ENCODE results near the gene FAT1.

Gene FAT1

DNA sequence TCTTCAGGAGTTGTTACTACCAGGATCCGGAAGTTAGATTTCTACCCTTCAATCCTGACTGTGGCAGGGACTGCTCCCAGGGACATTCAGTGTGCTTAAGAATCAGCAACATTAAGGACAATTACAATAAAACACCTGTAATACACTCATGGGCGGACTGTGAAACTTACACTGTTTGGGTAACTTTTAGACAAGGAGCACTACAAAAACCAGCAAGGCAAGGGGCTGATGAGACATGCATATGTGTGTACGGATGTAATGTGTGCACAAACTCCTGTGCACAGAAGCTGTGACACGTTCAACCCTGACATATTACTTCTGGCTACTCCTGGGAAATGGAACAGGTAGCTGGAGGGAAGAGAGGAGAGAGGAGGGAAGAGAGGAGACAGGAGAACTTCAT lies 75.8 kb downstream of the FAT1 start:
- no peaks in the 10 kb centered on the region for H3K79me2 ChIP-seq (ENCODE audit: control insufficient read depth, low read length)
- TF ChIP-seq, protein P1, sequence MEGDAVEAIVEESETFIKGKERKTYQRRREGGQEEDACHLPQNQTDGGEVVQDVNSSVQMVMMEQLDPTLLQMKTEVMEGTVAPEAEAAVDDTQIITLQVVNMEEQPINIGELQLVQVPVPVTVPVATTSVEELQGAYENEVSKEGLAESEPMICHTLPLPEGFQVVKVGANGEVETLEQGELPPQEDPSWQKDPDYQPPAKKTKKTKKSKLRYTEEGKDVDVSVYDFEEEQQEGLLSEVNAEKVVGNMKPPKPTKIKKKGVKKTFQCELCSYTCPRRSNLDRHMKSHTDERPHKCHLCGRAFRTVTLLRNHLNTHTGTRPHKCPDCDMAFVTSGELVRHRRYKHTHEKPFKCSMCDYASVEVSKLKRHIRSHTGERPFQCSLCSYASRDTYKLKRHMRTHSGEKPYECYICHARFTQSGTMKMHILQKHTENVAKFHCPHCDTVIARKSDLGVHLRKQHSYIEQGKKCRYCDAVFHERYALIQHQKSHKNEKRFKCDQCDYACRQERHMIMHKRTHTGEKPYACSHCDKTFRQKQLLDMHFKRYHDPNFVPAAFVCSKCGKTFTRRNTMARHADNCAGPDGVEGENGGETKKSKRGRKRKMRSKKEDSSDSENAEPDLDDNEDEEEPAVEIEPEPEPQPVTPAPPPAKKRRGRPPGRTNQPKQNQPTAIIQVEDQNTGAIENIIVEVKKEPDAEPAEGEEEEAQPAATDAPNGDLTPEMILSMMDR (IDR thresholded peaks at IDR 0.05; ENCODE audit: low read depth, low read length, poor library complexity, severe bottlenecking) = no peak
- TF ChIP-seq EZH2phosphoT487 (IDR thresholded peaks at IDR 0.05; ENCODE audit: borderline replicate concordance, low read length) = no peak
- no peaks in the 10 kb centered on the region for H3F3A ChIP-seq (ENCODE audit: control insufficient read depth, insufficient read depth)
- H3K27ac ChIP-seq (ENCODE audit: low read depth, low read length) = no peak overlapping the region
- no peaks in the 10 kb centered on the region for H3K4me1 ChIP-seq (ENCODE audit: control insufficient read depth, low read length)
- H3K4me3 ChIP-seq (ENCODE audit: low read length) = no peak overlapping the region
- H4K20me1 ChIP-seq (ENCODE audit: control insufficient read depth, insufficient read depth, low read depth, low read length) = no peaks in the 10 kb centered on the region
- H3K27me3 ChIP-seq (ENCODE audit: control insufficient read depth, low read length) = no peaks in the 10 kb centered on the region
- H3K9me3 ChIP-seq (ENCODE audit: control insufficient read depth, insufficient read depth, low read length) = no peaks in the 10 kb centered on the region
- no peaks in the 10 kb centered on the region for H3K36me3 ChIP-seq (ENCODE audit: control insufficient read depth, low read length)
- no peaks in the 10 kb centered on the region for H3K9me2 ChIP-seq (replicated peaks; ENCODE audit: control insufficient read depth, low read length)
- no peak overlapping the region for H3K4me2 ChIP-seq (ENCODE audit: low read length)

DNA sequence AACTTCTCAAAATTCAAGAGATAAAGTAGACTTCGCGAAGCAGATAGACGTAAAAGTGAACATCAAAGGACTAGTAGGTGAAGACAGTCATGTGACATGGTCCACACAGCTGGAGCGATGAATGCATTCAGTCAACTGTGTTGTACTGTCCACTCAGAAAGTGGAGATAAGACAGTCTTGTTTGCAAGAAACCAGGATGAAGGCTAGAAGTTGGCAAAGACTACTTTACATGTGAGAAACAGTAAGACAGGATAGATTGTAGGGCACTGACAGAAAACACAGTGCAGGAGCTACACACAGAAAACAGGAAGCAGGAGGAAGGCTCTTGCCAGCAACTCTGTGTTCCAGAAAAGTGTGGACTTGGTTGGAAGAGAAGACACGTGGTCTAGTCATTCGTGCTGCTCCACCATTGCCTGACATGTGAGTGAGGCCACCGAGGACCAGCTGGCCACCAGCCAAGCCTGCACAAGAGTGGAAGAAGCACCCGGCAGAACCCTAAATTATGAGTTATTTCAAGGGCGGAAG lies 78.9 kb downstream of the FAT1 start:
- Histone ChIP-seq H4K20me1 (ENCODE audit: control insufficient read depth, insufficient read depth, low read depth, low read length) (no peaks in the 10 kb centered on the region), H3K4me2 (ENCODE audit: low read length) (no peak overlapping the region), H3K27ac (ENCODE audit: low read depth, low read length) (no peak overlapping the region), H3K4me3 (ENCODE audit: low read length) (no peak overlapping the region), H3K27me3 (ENCODE audit: control insufficient read depth, low read length) (no peaks in the 10 kb centered on the region), H3K9me3 (ENCODE audit: control insufficient read depth, insufficient read depth, low read length) (no peaks in the 10 kb centered on the region), H3K79me2 (ENCODE audit: control insufficient read depth, low read length) (no peaks in the 10 kb centered on the region), H3K36me3 (ENCODE audit: control insufficient read depth, low read length) (no peaks in the 10 kb centered on the region), H3K4me1 (ENCODE audit: control insufficient read depth, low read length) (no peaks in the 10 kb centered on the region), H3K9me2 (replicated peaks; ENCODE audit: control insufficient read depth, low read length) (no peaks in the 10 kb centered on the region), H3F3A (ENCODE audit: control insufficient read depth, insufficient read depth) (no peaks in the 10 kb centered on the region)
- no peak for TF ChIP-seq EZH2phosphoT487 (IDR thresholded peaks at IDR 0.05; ENCODE audit: borderline replicate concordance, low read length)
- TF ChIP-seq, protein P1 (IDR thresholded peaks at IDR 0.05; ENCODE audit: low read depth, low read length, poor library complexity, severe bottlenecking) = no peak

DNA sequence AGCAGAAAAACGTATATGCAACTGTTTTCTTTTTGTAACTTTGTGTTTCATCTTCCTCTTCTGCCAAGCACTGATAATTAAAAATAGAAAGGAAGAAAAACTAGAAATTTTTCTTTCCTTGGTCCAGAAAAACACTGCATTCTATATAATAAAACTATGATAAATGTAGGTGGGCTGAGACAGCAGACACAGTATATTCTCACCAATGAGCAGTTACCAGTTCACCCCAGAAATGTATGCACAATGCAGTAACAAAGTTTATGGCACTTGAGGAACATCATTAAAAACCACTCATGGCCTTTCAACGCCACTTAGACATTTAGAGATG lies 79.4 kb downstream of the FAT1 start:
- Histone ChIP-seq H3K27me3 (ENCODE audit: control insufficient read depth, low read length) (no peaks in the 10 kb centered on the region), H3K27ac (ENCODE audit: low read depth, low read length) (no peak overlapping the region), H3K4me2 (ENCODE audit: low read length) (no peak overlapping the region), H3K9me2 (replicated peaks; ENCODE audit: control insufficient read depth, low read length) (no peaks in the 10 kb centered on the region), H3K79me2 (ENCODE audit: control insufficient read depth, low read length) (no peaks in the 10 kb centered on the region), H3K36me3 (ENCODE audit: control insufficient read depth, low read length) (no peaks in the 10 kb centered on the region), H3K9me3 (ENCODE audit: control insufficient read depth, insufficient read depth, low read length) (no peaks in the 10 kb centered on the region), H3K4me1 (ENCODE audit: control insufficient read depth, low read length) (no peaks in the 10 kb centered on the region), H3F3A (ENCODE audit: control insufficient read depth, insufficient read depth) (no peaks in the 10 kb centered on the region), H4K20me1 (ENCODE audit: control insufficient read depth, insufficient read depth, low read depth, low read length) (no peaks in the 10 kb centered on the region), H3K4me3 (ENCODE audit: low read length) (no peak overlapping the region)
- TF ChIP-seq, protein P1 (IDR thresholded peaks at IDR 0.05; ENCODE audit: low read depth, low read length, poor library complexity, severe bottlenecking) = no peak
- no peak for TF ChIP-seq EZH2phosphoT487 (IDR thresholded peaks at IDR 0.05; ENCODE audit: borderline replicate concordance, low read length)

All from DOHH2 (cell line).